H1 (cell line): ENCODE data around the gene LMAN1.

Experiments
- CEBPB ChIP-seq: IDR thresholded peaks from 2 replicates; pipeline ENCODE4 v1.6.1; 2012; ENCODE audit warnings: low read depth, low read length
- CHD2 ChIP-seq: IDR thresholded peaks from 2 replicates; pipeline ENCODE4 v1.6.1; 2012; ENCODE audit warnings: low read length, improper control_type of control experiment
- EZH2 ChIP-seq: fragments of 200-600 bp; sonication (generic); IDR thresholded peaks from 2 replicates; pipeline ENCODE4 v1.7.1; 2012; ENCODE audit warnings: low read depth, mild to moderate bottlenecking, moderate library complexity, low read length, inconsistent platforms; ENCODE audit not compliant: severe bottlenecking
- PHF8 ChIP-seq: fragments of 200-600 bp; sonication (generic); conservative IDR thresholded peaks from 2 replicates; pipeline ENCODE4 v1.7.1; 2012; ENCODE audit warnings: low read depth, mild to moderate bottlenecking, inconsistent platforms, low read length, moderate library complexity
- POLR2A ChIP-seq, 2 experiments: IDR thresholded peaks; 1 replicate in 1 of 2; 2 replicates in 1 of 2; pipeline ENCODE4 v1.6.1; 2011; ENCODE audit warnings: low read depth in 2 of 2, low read length in 2 of 2, mild to moderate bottlenecking in 2 of 2; ENCODE audit errors: control extremely low read depth in 1 of 2
- POLR2AphosphoS5 ChIP-seq: IDR thresholded peaks from 2 replicates; pipeline ENCODE4 v1.6.1; 2011; ENCODE audit warnings: low read depth, low read length
- SP1 ChIP-seq: IDR thresholded peaks from 2 replicates; pipeline ENCODE4 v1.6.1; 2011; ENCODE audit warnings: low read depth, low read length
- SP2 ChIP-seq: IDR thresholded peaks from 2 replicates; pipeline ENCODE4 v1.6.1; 2012; ENCODE audit warnings: mild to moderate bottlenecking, low read length, inconsistent platforms
- SRF ChIP-seq: IDR thresholded peaks from 2 replicates; pipeline ENCODE4 v1.6.1; 2011; ENCODE audit warnings: mild to moderate bottlenecking, low read depth, low read length, moderate library complexity
- SUZ12 ChIP-seq: fragments of 200-600 bp; sonication (generic); IDR thresholded peaks from 2 replicates; pipeline ENCODE4 v1.6.1; 2012; ENCODE audit warnings: mild to moderate bottlenecking, inconsistent platforms, low read length, moderate library complexity, mixed read lengths
- USF2 ChIP-seq: IDR thresholded peaks from 2 replicates; pipeline ENCODE4 v1.6.1; 2011; ENCODE audit warnings: low read length, improper control_type of control experiment
- TF ChIP-seq, protein P1 (sequence below), 3 experiments: IDR thresholded peaks; 1 replicate in 2 of 3; 2 replicates in 1 of 3; pipeline versions ENCODE4 v1.5.1 to v1.6.1; 2011; ENCODE audit warnings: low read length in 3 of 3, mild to moderate bottlenecking in 3 of 3, inconsistent platforms in 2 of 3, low read depth in 1 of 3, moderate library complexity in 1 of 3; ENCODE audit not compliant: insufficient read depth in 1 of 3; ENCODE audit errors: control extremely low read depth in 1 of 3
- TF ChIP-seq, protein P2 (sequence below): IDR thresholded peaks from 2 replicates; pipeline ENCODE4 v1.6.1; 2012; ENCODE audit warnings: inconsistent platforms

DNA sequence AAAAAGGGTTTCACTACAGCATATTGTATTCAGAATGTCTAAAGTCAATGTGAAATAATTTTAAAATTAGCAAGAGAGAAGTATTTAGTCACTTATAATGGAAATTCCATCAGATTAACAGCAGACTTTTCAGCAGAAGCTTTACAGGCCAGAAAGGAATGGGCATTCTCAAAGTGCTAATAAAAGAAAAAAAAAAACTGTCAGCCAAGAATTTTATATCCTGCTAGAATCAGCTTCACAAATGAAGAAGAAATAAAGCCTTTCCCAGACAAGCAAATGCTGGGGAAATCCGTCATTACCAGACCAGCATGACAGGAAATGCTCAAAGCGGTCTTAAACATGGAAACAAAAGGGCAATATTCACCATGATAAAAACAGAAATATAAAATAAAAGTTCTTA, 18.8 kb downstream of the LMAN1 start:
- TF ChIP-seq SRF: no peak
- no peak for TF ChIP-seq CEBPB
- TF ChIP-seq, protein P1, sequence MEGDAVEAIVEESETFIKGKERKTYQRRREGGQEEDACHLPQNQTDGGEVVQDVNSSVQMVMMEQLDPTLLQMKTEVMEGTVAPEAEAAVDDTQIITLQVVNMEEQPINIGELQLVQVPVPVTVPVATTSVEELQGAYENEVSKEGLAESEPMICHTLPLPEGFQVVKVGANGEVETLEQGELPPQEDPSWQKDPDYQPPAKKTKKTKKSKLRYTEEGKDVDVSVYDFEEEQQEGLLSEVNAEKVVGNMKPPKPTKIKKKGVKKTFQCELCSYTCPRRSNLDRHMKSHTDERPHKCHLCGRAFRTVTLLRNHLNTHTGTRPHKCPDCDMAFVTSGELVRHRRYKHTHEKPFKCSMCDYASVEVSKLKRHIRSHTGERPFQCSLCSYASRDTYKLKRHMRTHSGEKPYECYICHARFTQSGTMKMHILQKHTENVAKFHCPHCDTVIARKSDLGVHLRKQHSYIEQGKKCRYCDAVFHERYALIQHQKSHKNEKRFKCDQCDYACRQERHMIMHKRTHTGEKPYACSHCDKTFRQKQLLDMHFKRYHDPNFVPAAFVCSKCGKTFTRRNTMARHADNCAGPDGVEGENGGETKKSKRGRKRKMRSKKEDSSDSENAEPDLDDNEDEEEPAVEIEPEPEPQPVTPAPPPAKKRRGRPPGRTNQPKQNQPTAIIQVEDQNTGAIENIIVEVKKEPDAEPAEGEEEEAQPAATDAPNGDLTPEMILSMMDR (IDR thresholded peaks at IDR 0.05; ENCODE audit: control extremely low read depth in 1 of 3, insufficient read depth in 1 of 3, low read depth in 1 of 3, low read length in 3 of 3): no peak
- TF ChIP-seq POLR2A (IDR thresholded peaks at IDR 0.05; ENCODE audit: control extremely low read depth in 1 of 2, low read depth in 2 of 2, low read length in 2 of 2): no peak
- TF ChIP-seq SP2: no peak
- no peak for TF ChIP-seq POLR2AphosphoS5
- no peak for TF ChIP-seq EZH2
- no peak for TF ChIP-seq PHF8
- no peak for TF ChIP-seq SP1
- no peak for TF ChIP-seq SUZ12
- TF ChIP-seq, protein P2, sequence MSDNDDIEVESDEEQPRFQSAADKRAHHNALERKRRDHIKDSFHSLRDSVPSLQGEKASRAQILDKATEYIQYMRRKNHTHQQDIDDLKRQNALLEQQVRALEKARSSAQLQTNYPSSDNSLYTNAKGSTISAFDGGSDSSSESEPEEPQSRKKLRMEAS: no peak
- TF ChIP-seq USF2: no peak
- TF ChIP-seq CHD2: no peak
